IMR-90 (cell line): ENCODE measurements around the gene RNF11. TPM values are rescaled to one million over a fixed set of nuclear protein-coding genes. Genes with fewer than 3 reads are reported as not detected.

ENCODE experiments used
- ATAC-seq: fragments of 200-7000 bp; cut with Tn5 transposase; 2 replicates; pipeline ENCODE4 v1.9.1; 2020; ENCODE audit warnings: low read depth, mild to moderate bottlenecking, moderate library complexity
- Bru-seq: library from RNA; stranded (reverse); fragments of 400-500 nt; gene quantifications from one replicate; lab custom pipeline; 2021; lab: Mats Ljungman, UMichigan
- BruChase-seq, 2 experiments: library from RNA; stranded (reverse); fragments of 400-500 nt; gene quantifications; one replicate each; lab custom pipeline; 2021; lab: Mats Ljungman, UMichigan
- BruUV-seq: library from RNA; stranded (reverse); fragments of 400-500 nt; replicated peaks from 2 replicates; lab custom pipeline; 2021; lab: Mats Ljungman, UMichigan
- CTCF ChIA-PET: fragments of 300-600 bp; formaldehyde crosslinking; extraction: SDS; loops from one replicate; lab custom pipeline; 2021; ENCODE audit warnings: antibody characterized with exemption; lab: Yijun Ruan, JAX
- POLR2A ChIA-PET: fragments of 300-600 bp; sonication (Branson Sonifier 250); formaldehyde crosslinking; loops from one replicate; lab custom pipeline; 2022; ENCODE audit warnings: antibody characterized with exemption; ENCODE audit not compliant: unreplicated experiment; lab: Charles Lee
- DNase-seq: peaks from one replicate; pipeline ENCODE4 v3.0.0; 2013
- H2AFZ ChIP-seq: replicated peaks from 2 replicates; pipeline ENCODE3; 2013; ENCODE audit warnings: low read length, mild to moderate bottlenecking; ENCODE audit not compliant: poor library complexity
- H2AK5ac ChIP-seq: 2 replicates; pipeline ENCODE4 v1.6.1; 2013; ENCODE audit warnings: low read depth, low read length, inconsistent platforms
- H2AK9ac ChIP-seq: replicated peaks from 2 replicates; pipeline ENCODE3; 2013; ENCODE audit warnings: mild to moderate bottlenecking, low read depth, low read length, moderate library complexity; ENCODE audit not compliant: poor library complexity
- H2BK120ac ChIP-seq: 2 replicates; pipeline ENCODE4 v1.6.1; 2013; ENCODE audit warnings: low read depth, low read length, inconsistent platforms
- H2BK15ac ChIP-seq: 3 replicates; pipeline ENCODE4 v1.6.1; 2013; ENCODE audit warnings: low read depth, low read length, inconsistent platforms
- H2BK20ac ChIP-seq: 2 replicates; pipeline ENCODE4 v1.6.1; 2013; ENCODE audit warnings: low read depth, mild to moderate bottlenecking, inconsistent platforms, low read length, moderate library complexity
- H2BK5ac ChIP-seq: 2 replicates; pipeline ENCODE4 v1.6.1; 2013; ENCODE audit warnings: mild to moderate bottlenecking, low read depth, low read length, inconsistent platforms; ENCODE audit not compliant: poor library complexity, severe bottlenecking
- H3K14ac ChIP-seq: replicated peaks from 2 replicates; pipeline ENCODE4 v1.6.1; 2013; ENCODE audit warnings: low read depth, low read length, inconsistent platforms
- H3K18ac ChIP-seq: 2 replicates; pipeline ENCODE4 v1.6.1; 2013; ENCODE audit warnings: low read depth, low read length, control low read depth
- H3K23ac ChIP-seq: 2 replicates; pipeline ENCODE4 v1.6.1; 2013; ENCODE audit warnings: low read depth, low read length, inconsistent platforms
- H3K27ac ChIP-seq: 2 replicates; pipeline ENCODE4 v1.5.1; 2013; ENCODE audit warnings: mild to moderate bottlenecking, control low read depth, low read length; ENCODE audit not compliant: insufficient read depth
- H3K27me3 ChIP-seq: 2 replicates; pipeline ENCODE4 v1.6.1; 2013; ENCODE audit warnings: low read length; ENCODE audit not compliant: control insufficient read depth, insufficient read depth
- H3K36me3 ChIP-seq: 2 replicates; pipeline ENCODE4 v1.6.1; 2013; ENCODE audit warnings: low read length, mixed read lengths; ENCODE audit not compliant: control insufficient read depth, insufficient read depth
- H3K4ac ChIP-seq: 2 replicates; pipeline ENCODE4 v1.6.1; 2013; ENCODE audit warnings: low read depth, low read length, inconsistent platforms
- H3K4me1 ChIP-seq: 2 replicates; pipeline ENCODE4 v1.6.1; 2013; ENCODE audit warnings: low read length, mixed read lengths; ENCODE audit not compliant: control insufficient read depth, insufficient read depth
- H3K4me2 ChIP-seq: 2 replicates; pipeline ENCODE4 v1.6.1; 2013; ENCODE audit warnings: low read depth, mild to moderate bottlenecking, control low read depth, low read length, moderate library complexity
- H3K4me3 ChIP-seq: 2 replicates; pipeline ENCODE4 v1.5.1; 2013; ENCODE audit warnings: low read depth, mild to moderate bottlenecking, control low read depth, low read length, moderate library complexity; ENCODE audit not compliant: insufficient read depth
- H3K56ac ChIP-seq: 2 replicates; pipeline ENCODE4 v1.6.1; 2013; ENCODE audit warnings: low read length, inconsistent platforms; ENCODE audit not compliant: insufficient read depth; ENCODE audit errors: extremely low read depth
- H3K79me1 ChIP-seq, 2 experiments: 2 replicates each; pipeline ENCODE4 v1.6.1; 2013; ENCODE audit warnings: low read length in 2 of 2, inconsistent platforms in 1 of 2, low read depth in 1 of 2
- H3K9ac ChIP-seq: 2 replicates; pipeline ENCODE4 v1.6.1; 2013; ENCODE audit warnings: low read depth, low read length, control low read depth
- H3K9me1 ChIP-seq: 2 replicates; pipeline ENCODE4 v1.6.1; 2013; ENCODE audit warnings: low read length, inconsistent platforms; ENCODE audit not compliant: insufficient read depth
- H3K9me3 ChIP-seq: 2 replicates; pipeline ENCODE4 v1.6.1; 2013; ENCODE audit warnings: low read length; ENCODE audit not compliant: control insufficient read depth, insufficient read depth
- H4K20me1 ChIP-seq: 2 replicates; pipeline ENCODE4 v1.6.1; 2013; ENCODE audit warnings: low read length, inconsistent platforms; ENCODE audit not compliant: insufficient read depth
- H4K5ac ChIP-seq: 2 replicates; pipeline ENCODE4 v1.6.1; 2013; ENCODE audit warnings: mild to moderate bottlenecking, low read depth, low read length, control low read depth
- H4K8ac ChIP-seq, 2 experiments: 2 replicates each; pipeline ENCODE4 v1.6.1; 2013; ENCODE audit warnings: low read depth in 2 of 2, low read length in 2 of 2, control low read depth in 1 of 2, inconsistent platforms in 1 of 2
- H4K91ac ChIP-seq: 2 replicates; pipeline ENCODE4 v1.6.1; 2013; ENCODE audit warnings: low read depth, low read length, inconsistent platforms; ENCODE audit not compliant: insufficient read depth
- CTCF ChIP-seq: conservative IDR thresholded peaks from 2 replicates; pipeline ENCODE4 v1.5.1; 2012; ENCODE audit warnings: mild to moderate bottlenecking, low read depth, low read length, improper control_type of control experiment
- MAFK ChIP-seq: IDR thresholded peaks from 2 replicates; pipeline ENCODE4 v1.6.1; 2012; ENCODE audit warnings: low read depth, low read length, improper control_type of control experiment
- MAZ ChIP-seq: IDR thresholded peaks from 2 replicates; pipeline ENCODE4 v1.6.1; 2012; ENCODE audit warnings: low read depth, mild to moderate bottlenecking, low read length, improper control_type of control experiment, moderate library complexity, borderline replicate concordance
- MXI1 ChIP-seq: IDR thresholded peaks from 2 replicates; pipeline ENCODE4 v1.6.1; 2012; ENCODE audit warnings: low read depth, mild to moderate bottlenecking, low read length, moderate library complexity, borderline replicate concordance
- POLR2A ChIP-seq: IDR thresholded peaks from 2 replicates; pipeline ENCODE4 v1.6.1; 2012; ENCODE audit warnings: mild to moderate bottlenecking, low read depth, low read length
- RCOR1 ChIP-seq: IDR thresholded peaks from 2 replicates; pipeline ENCODE4 v1.6.1; 2012; ENCODE audit warnings: mild to moderate bottlenecking, low read length, improper control_type of control experiment; ENCODE audit not compliant: insufficient replicate concordance
- WGBS, 2 experiments: methylation state at CpG; one replicate each; pipeline versions ENCODE4 v1.1.5 to v1.1.7; 2013; ENCODE audit warnings: missing lambda C conversion rate in 2 of 2; ENCODE audit not compliant: insufficient read length in 1 of 2; ENCODE audit errors: extremely low coverage in 2 of 2; 5-methylcytosine and 5-hydroxymethylcytosine counted together
- dilution Hi-C: fragments of 300-500 bp; cut with HindIII; formaldehyde crosslinking; loops from one replicate; pipeline ENCODE4 v1.14.3; 2018; ENCODE audit warnings: low sequenced_read_pairs; ENCODE audit not compliant: unreplicated experiment
- in situ Hi-C: fragments of 300-500 bp; cut with MboI; formaldehyde crosslinking; loops from 3 replicates; pipeline ENCODE4 v1.14.3; 2019; ENCODE audit warnings: low sequenced_read_pairs, inconsistent platforms, mixed read lengths
- intact Hi-C: fragments of 100-400 bp; cut with micrococcal nuclease; formaldehyde crosslinking; loops from 2 replicates; pipeline ENCODE4 v1.10.0; 2022
- long read RNA-seq: library from polyadenylated mRNA; unstranded; transcript quantifications from one replicate; pipeline ENCODE4 v2.0.0, GENCODE V29; 2021; ENCODE audit not compliant: unreplicated experiment
- polyA plus RNA-seq, 3 experiments: library from polyadenylated mRNA; depleted of rRNA; stranded (reverse); fragments of >200 nt; gene quantifications; 2 replicates each; pipeline ENCODE4 v1.2.3, GENCODE V29; 2012; ENCODE audit warnings: low replicate concordance in 1 of 3
- total RNA-seq: library from RNA; depleted of rRNA; stranded (reverse); fragments of >200 nt; gene quantifications from 2 replicates; pipeline ENCODE4 v1.2.3, GENCODE V29; 2012; rRNA removed

Gene RNF11, protein sequence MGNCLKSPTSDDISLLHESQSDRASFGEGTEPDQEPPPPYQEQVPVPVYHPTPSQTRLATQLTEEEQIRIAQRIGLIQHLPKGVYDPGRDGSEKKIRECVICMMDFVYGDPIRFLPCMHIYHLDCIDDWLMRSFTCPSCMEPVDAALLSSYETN
- total RNA-seq (63.3 and 119 TPM in 2 replicates), polyA plus RNA-seq (2012; rRNA removed) (46.0 and 64.1 TPM in 2 replicates), Bru-seq, nascent RNA (percentile 86 among the genes with signal in this experiment), BruChase-seq, experiment 1, labeled RNA remaining after a 6-hour chase (percentile 92 among the genes with signal in this experiment), BruChase-seq, experiment 2, labeled RNA remaining after a 2-hour chase (percentile 83 among the genes with signal in this experiment)
- 15.5 and 22.8 TPM in 2 replicates for polyA plus RNA-seq (2012; cell fraction: cytosol; rRNA removed)
- 6.3 and 29.0 TPM in 2 replicates for polyA plus RNA-seq (2012; cell fraction: nucleus; rRNA removed; ENCODE audit: low replicate concordance)
- long read RNA-seq, transcript RNF11-201 (3 exons, 3,084 nt): major isoform, 277 of 286 reads
- long read RNA-seq, partial matches to known transcripts: 0 of 286 reads
- long read RNA-seq, other reads (novel, unspliced or antisense): 8 of 286 reads

DNA sequence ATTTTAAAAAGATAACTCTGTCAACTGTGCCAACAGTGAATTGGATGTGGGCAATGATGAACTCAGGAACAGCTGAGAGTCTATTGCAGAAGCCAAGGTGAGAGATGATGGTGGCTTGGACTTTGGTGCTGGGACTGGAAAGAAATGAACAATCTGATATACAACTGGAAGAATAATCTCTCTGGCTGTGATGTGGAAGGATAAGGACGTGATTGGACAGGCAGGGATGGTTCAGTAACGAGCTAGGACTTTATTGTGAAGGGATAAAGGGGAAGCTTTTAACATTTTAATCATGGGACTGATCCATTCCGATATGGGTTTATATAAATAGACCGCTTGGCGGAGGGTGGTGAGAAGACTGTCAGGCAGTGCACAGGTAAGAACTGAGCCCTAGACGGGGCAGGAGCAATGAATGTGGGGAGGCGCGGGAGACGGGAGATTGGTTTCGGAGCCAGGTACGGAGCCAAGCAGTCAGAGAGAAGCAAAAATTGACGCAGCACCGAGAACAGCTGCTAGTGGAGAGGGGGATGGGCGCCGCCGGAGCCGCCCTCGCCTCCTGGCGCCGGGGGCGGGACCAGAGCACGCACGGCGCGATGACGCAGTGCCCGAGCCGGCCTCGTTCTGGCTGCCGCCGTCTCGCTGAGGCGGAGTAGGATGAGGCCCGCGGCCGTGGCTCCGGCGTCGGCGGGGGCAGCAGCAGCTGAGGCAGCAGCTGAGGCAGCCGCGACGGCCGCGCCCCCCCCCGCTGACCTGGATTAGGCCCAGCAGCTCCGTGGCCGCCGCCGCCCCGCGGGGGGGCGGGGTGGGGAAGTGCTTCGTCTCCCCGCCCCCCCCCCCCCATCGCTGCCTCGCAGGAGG, at the start of gene RNF11:
TSS of gene RNF11 (plus strand) at position 601 of the 858 bp plus-strand sequence. CDS start 484 bp downstream, outside the sequence.
- H3K9ac ChIP-seq: peak within 1 kb of the TSS; percentile 94
- peak within 1 kb of the TSS; percentile 59 for H2AK5ac ChIP-seq
- POLR2A ChIA-PET: interaction anchor here (0.7 kb wide), 1 partner anchor 38 kb away, joined by 4 read pairs; no protein-coding TSS in a partner anchor
- in situ Hi-C loops: no loop called here
- H3K79me1 ChIP-seq: peaks cover 0 to 27% of the 10 kb centered on the region in 2 experiments; a peak in 2 of 4 replicates
- peak within 1 kb of the TSS; percentile 93 for H3K14ac ChIP-seq
- H4K20me1 ChIP-seq: peaks cover 38% of the 10 kb centered on the region
- peak within 1 kb of the TSS; percentile 95 for H3K4me2 ChIP-seq
- peak within 1 kb of the TSS; percentile 93 for H4K5ac ChIP-seq
- TF ChIP-seq MXI1 (0 out of 2 replicates have a peak, but pooled peaks have one; percentile 36), RCOR1 (peak; percentile 61), CTCF (no peak), MAFK (no peak), MAZ (peak; percentile 74; the same call in 1 of the 2 replicates), POLR2A (peak; percentile 95)
- dilution Hi-C loops: no loop called here
- H2AFZ ChIP-seq: peak within 1 kb of the TSS; percentile 92
- H2AK9ac ChIP-seq: peak within 1 kb of the TSS; percentile 99
- peak within 1 kb of the TSS; percentile 91 for H4K91ac ChIP-seq
- WGBS, 2 experiments: 0% methylated on average over 27 of the region's 57 CpGs; no CpG with 5 or more reads in 1 of the 2 experiments
- H3K56ac ChIP-seq: peak within 1 kb of the TSS; percentile 93
- peaks cover 8% of the 10 kb centered on the region for H3K4me1 ChIP-seq
- H3K36me3 ChIP-seq: no peaks in the 10 kb centered on the region
- peak within 1 kb of the TSS; percentile 89 for H3K23ac ChIP-seq
- H2BK15ac ChIP-seq: peak within 1 kb of the TSS; percentile 71; the same call in 2 of the 3 replicates
- H3K9me1 ChIP-seq: peaks cover 12% of the 10 kb centered on the region
- H3K27ac ChIP-seq: peak within 1 kb of the TSS; percentile 94
- intact Hi-C loops: loop anchor here (2.0 kb wide), 1 partner anchor 43 kb away; no protein-coding TSS in a partner anchor
- DNase-seq (peak; percentile 86), ATAC-seq (peak; percentile 96)
- H2BK120ac ChIP-seq: peak within 1 kb of the TSS; percentile 79
- H3K18ac ChIP-seq: peak within 1 kb of the TSS; percentile 80
- H3K9me3 ChIP-seq: no peaks in the 10 kb centered on the region
- peak within 1 kb of the TSS; percentile 85 for H3K4me3 ChIP-seq
- no TSS peak for BruUV-seq
- no peaks in the 10 kb centered on the region for H3K27me3 ChIP-seq
- H2BK5ac ChIP-seq: peak within 1 kb of the TSS; percentile 77
- peak within 1 kb of the TSS; percentile 75 to 94 for H4K8ac ChIP-seq
- CTCF ChIA-PET: interaction anchor here (0.6 to 1.1 kb wide), 2 partner anchors 26 to 61 kb away, joined by 3 to 5 read pairs; no protein-coding TSS in a partner anchor
- peak within 1 kb of the TSS; percentile 42; the same call in 1 of the 2 replicates for H2BK20ac ChIP-seq
- peak within 1 kb of the TSS; percentile 88 for H3K4ac ChIP-seq
